SK-N-SH treated with all-trans-retinoic acid at 6 μM for 48 hours (cell line): Measurements from ENCODE around the gene ZNF543.

Experiments
- ATAC-seq: fragments of 200-7000 bp; cut with Tn5 transposase; 3 replicates; pipeline ENCODE4 v1.9.1; 2020; ENCODE audit warnings: mild to moderate bottlenecking, moderate library complexity
- ARNTL ChIP-seq: fragments of 450-650 bp; formaldehyde crosslinking; IDR thresholded peaks from 2 replicates; pipeline ENCODE4 v1.5.0; 2020; ENCODE audit warnings: low read depth, mild to moderate bottlenecking, moderate library complexity, borderline replicate concordance
- BACH2 ChIP-seq: fragments of 250-450 bp; sonication (Bioruptor Pico); IDR thresholded peaks from 2 replicates; pipeline ENCODE4 v1.9.0; 2021; ENCODE audit warnings: mild to moderate bottlenecking, borderline replicate concordance
- CREB5 ChIP-seq: fragments of 250-450 bp; sonication (Bioruptor Pico); IDR thresholded peaks from 2 replicates; pipeline ENCODE4 v1.5.1; 2020; ENCODE audit warnings: low read depth, mild to moderate bottlenecking, moderate library complexity
- CSDC2 ChIP-seq: fragments of 250-450 bp; sonication (Bioruptor Pico); IDR thresholded peaks from 2 replicates; pipeline ENCODE4 v1.5.0; 2020; ENCODE audit warnings: mild to moderate bottlenecking, moderate library complexity
- CSRNP3 ChIP-seq: fragments of 250-450 bp; sonication (Bioruptor Pico); IDR thresholded peaks from 2 replicates; pipeline ENCODE4 v1.5.1; 2021; ENCODE audit warnings: mild to moderate bottlenecking, moderate library complexity
- ESRRG ChIP-seq: fragments of 250-450 bp; sonication (Bioruptor Pico); IDR thresholded peaks from 2 replicates; pipeline ENCODE4 v1.6.1; 2021; ENCODE audit warnings: mild to moderate bottlenecking
- GLIS3 ChIP-seq: fragments of 250-450 bp; sonication (Bioruptor Pico); IDR thresholded peaks from 2 replicates; pipeline ENCODE4 v1.5.0; 2020; ENCODE audit warnings: mild to moderate bottlenecking, moderate library complexity
- ISL1 ChIP-seq: fragments of 250-450 bp; sonication (Bioruptor Pico); IDR thresholded peaks from 2 replicates; pipeline ENCODE4 v2.1.2; 2022; ENCODE audit warnings: mild to moderate bottlenecking, moderate library complexity
- OSR1 ChIP-seq: fragments of 250-450 bp; sonication (Bioruptor Pico); IDR thresholded peaks from 2 replicates; pipeline ENCODE4 v1.8.0; 2022; ENCODE audit warnings: moderate library complexity, mild to moderate bottlenecking, inconsistent platforms
- PATZ1 ChIP-seq: fragments of 250-450 bp; sonication (Bioruptor Pico); IDR thresholded peaks from 2 replicates; pipeline ENCODE4 v1.8.0; 2020; ENCODE audit warnings: mild to moderate bottlenecking, moderate library complexity, borderline replicate concordance
- PPARA ChIP-seq: fragments of 250-450 bp; sonication (Bioruptor Pico); IDR thresholded peaks from 2 replicates; pipeline ENCODE4 v1.5.0; 2020; ENCODE audit warnings: mild to moderate bottlenecking, borderline replicate concordance
- RARB ChIP-seq: fragments of 250-450 bp; sonication (Bioruptor Pico); IDR thresholded peaks from 2 replicates; pipeline ENCODE4 v1.8.0; 2021; ENCODE audit warnings: mild to moderate bottlenecking, moderate library complexity
- SNAI2 ChIP-seq: fragments of 250-450 bp; sonication (Bioruptor Pico); IDR thresholded peaks from 2 replicates; pipeline ENCODE4 v1.5.0; 2020; ENCODE audit warnings: mild to moderate bottlenecking, moderate library complexity
- TSHZ2 ChIP-seq: fragments of 250-450 bp; sonication (Bioruptor Pico); IDR thresholded peaks from 2 replicates; pipeline ENCODE4 v1.5.0; 2020; ENCODE audit warnings: mild to moderate bottlenecking, moderate library complexity
- ZC3H10 ChIP-seq: fragments of 250-450 bp; sonication (Bioruptor Pico); IDR thresholded peaks from 2 replicates; pipeline ENCODE4 v1.5.1; 2021; ENCODE audit warnings: mild to moderate bottlenecking, moderate library complexity
- ZFP3 ChIP-seq: fragments of 250-450 bp; sonication (Bioruptor Pico); IDR thresholded peaks from 2 replicates; pipeline ENCODE4 v1.5.0; 2020; ENCODE audit warnings: mild to moderate bottlenecking, moderate library complexity
- ZNF565 ChIP-seq: fragments of 450-650 bp; formaldehyde crosslinking; conservative IDR thresholded peaks from 2 replicates; pipeline ENCODE4 v1.5.0; 2020; ENCODE audit warnings: low read depth, mild to moderate bottlenecking, moderate library complexity
- ZNF70 ChIP-seq: fragments of 450-650 bp; formaldehyde crosslinking; IDR thresholded peaks from 2 replicates; pipeline ENCODE4 v1.5.0; 2020; ENCODE audit warnings: mild to moderate bottlenecking, moderate library complexity
- ZNF8 ChIP-seq: fragments of 450-650 bp; formaldehyde crosslinking; IDR thresholded peaks from 2 replicates; pipeline ENCODE4 v1.5.0; 2020; ENCODE audit warnings: mild to moderate bottlenecking, moderate library complexity

The ZNF543 gene

GRCh38 chr19:57282011-57282643 lies 38.1 kb upstream of the ZNF543 start (continued):
- TF ChIP-seq CREB5 (CRISPR knock-in tag) (no peak), ZFP3 (CRISPR knock-in tag) (no peak), PATZ1 (CRISPR knock-in tag) (no peak), ISL1 (CRISPR knock-in tag) (no peak), ESRRG (no peak), GLIS3 (no peak), PPARA (CRISPR knock-in tag) (no peak), OSR1 (CRISPR knock-in tag) (no peak), SNAI2 (CRISPR knock-in tag) (no peak)

GRCh38 chr19:57288373-57288772 lies 31.9 kb upstream of the ZNF543 start:
- TF ChIP-seq CSRNP3 (CRISPR knock-in tag) (no peak), ZNF565 (CRISPR knock-in tag) (no peak), SNAI2 (CRISPR knock-in tag) (no peak), CSDC2 (no peak), TSHZ2 (CRISPR knock-in tag) (no peak)
- TF ChIP-seq, all 23 proteins: peak for 0
- ATAC-seq = no peak

GRCh38 chr19:57290970-57291369 lies 29.3 kb upstream of the ZNF543 start:
- TF ChIP-seq ZNF70 (no peak), ZNF8 (CRISPR knock-in tag) (no peak), RARB (CRISPR knock-in tag) (no peak), ZFP3 (CRISPR knock-in tag) (no peak), ZNF565 (CRISPR knock-in tag) (no peak), CSRNP3 (CRISPR knock-in tag) (no peak), BACH2 (CRISPR knock-in tag) (no peak), CREB5 (CRISPR knock-in tag) (no peak), ISL1 (CRISPR knock-in tag) (no peak), PPARA (CRISPR knock-in tag) (no peak)
- no peak for ATAC-seq

- TF ChIP-seq PPARA (CRISPR knock-in tag) (no peak), GLIS3 (no peak), ZNF8 (CRISPR knock-in tag) (no peak), CREB5 (CRISPR knock-in tag) (no peak), ARNTL (no peak), ZC3H10 (CRISPR knock-in tag) (no peak), BACH2 (CRISPR knock-in tag) (no peak), CSRNP3 (CRISPR knock-in tag) (no peak), OSR1 (CRISPR knock-in tag) (no peak), ESRRG (no peak), ZNF70 (no peak)
- no peak for ATAC-seq
Measured at GRCh38 chr19:57292547-57292946, 27.7 kb upstream of the ZNF543 start.
